Lower lobe of right lung (tissue), 2 donors: Measurements from ENCODE around the gene PA2G4. TPM values are rescaled to one million over a fixed set of nuclear protein-coding genes. Genes with fewer than 3 reads are reported as not detected.

Experiments
- ATAC-seq, 2 donors: fragments of 200-7000 bp; cut with Tn5 transposase; one replicate each; pipeline ENCODE4 v1.9.1; 2020 to 2022; ENCODE audit warnings: mild to moderate bottlenecking in 2 of 2, moderate library complexity in 2 of 2
- DNase-seq: peaks from one replicate; pipeline ENCODE4 v3.0.0-alpha.2; 2020
- H3K27ac ChIP-seq: fragments of 200-600 bp; one replicate; pipeline ENCODE4 v1.8.0; 2022
- H3K27me3 ChIP-seq: fragments of 200-600 bp; one replicate; pipeline ENCODE4 v1.8.0; 2022; ENCODE audit warnings: low read depth
- H3K36me3 ChIP-seq: fragments of 200-600 bp; one replicate; pipeline ENCODE4 v1.8.0; 2022; ENCODE audit warnings: mild to moderate bottlenecking
- H3K4me1 ChIP-seq: fragments of 200-600 bp; one replicate; pipeline ENCODE4 v1.8.0; 2022
- H3K4me3 ChIP-seq: fragments of 200-600 bp; one replicate; pipeline ENCODE4 v1.8.0; 2022; ENCODE audit warnings: mild to moderate bottlenecking
- H3K9me3 ChIP-seq: fragments of 200-600 bp; one replicate; pipeline ENCODE4 v1.8.0; 2022
- intact Hi-C: fragments of 100-400 bp; cut with DNase I; formaldehyde crosslinking; loops from one replicate; pipeline ENCODE4 v1.11.0; 2022
- total RNA-seq: library from RNA; stranded (reverse); fragmentation: NEBNext Ultra II Directional; extraction: Animal tissue kit (Norgen Biotek cat#: 25700); gene quantifications from one replicate; pipeline ENCODE4 v1.2.1, GENCODE V29; 2021
- TF ChIP-seq, protein P1 (sequence below): fragments of 200-600 bp; IDR thresholded peaks from one replicate; pipeline ENCODE4 v1.8.0; 2022; ENCODE audit warnings: antibody characterized with exemption, mild to moderate bottlenecking
- donor health status: DM: no; HTN: yes; CAD: no; lungs with severe emphysema.

Gene PA2G4
- total RNA-seq, 1 donor from 2014 or later, result 69.4 TPM

DNA sequence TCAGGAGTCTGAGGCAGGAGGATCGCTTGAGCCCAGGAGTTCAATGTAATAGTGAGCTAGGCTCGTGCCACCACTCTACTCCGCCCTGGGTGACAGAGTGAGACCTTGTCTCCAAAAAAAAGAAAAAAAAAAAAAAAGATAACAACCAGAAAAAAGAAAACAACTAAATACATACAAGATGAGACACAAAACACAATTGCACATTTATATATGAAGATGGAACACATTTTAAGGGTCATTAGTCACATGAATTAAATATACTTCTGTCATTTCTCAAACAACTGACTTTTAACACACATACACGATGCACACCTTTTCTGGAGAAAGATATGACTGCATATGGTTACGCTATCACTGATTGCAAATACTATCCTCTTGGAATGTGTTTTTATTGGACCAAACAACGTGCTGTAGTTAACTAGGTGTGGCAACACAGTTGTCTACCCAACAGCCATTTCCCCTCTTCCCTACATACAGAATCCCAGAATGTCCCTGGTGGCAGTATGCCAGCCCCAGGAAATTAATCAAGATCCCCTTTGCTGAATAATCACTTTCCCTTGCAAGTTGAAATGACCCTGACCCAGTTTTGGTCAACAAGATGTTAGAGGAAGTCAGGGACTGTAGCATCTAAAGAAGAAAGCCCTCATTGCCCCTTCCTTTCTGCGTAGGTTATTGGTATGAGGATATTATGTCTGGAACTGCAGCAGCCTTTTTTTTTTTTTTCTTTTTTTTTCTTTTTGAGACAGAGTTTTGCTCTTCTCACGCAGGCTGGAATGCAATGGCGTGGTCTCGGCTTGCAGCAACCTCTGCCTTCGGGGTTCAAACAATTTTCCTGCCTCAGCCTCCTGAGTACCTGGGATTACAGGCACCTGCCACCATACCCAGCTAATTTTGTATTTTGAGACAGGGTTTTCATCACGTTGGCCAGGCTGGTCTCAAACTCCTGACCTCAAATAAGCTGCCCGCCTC is 42.4 kb downstream of the PA2G4 start:
- no peak overlapping the region for H3K27ac ChIP-seq
- peaks cover 37% of the 10 kb centered on the region for H3K36me3 ChIP-seq
- DNase-seq (peak; percentile 22), ATAC-seq (no peak)
- no peaks in the 10 kb centered on the region for H3K9me3 ChIP-seq
- TF ChIP-seq, protein P1, sequence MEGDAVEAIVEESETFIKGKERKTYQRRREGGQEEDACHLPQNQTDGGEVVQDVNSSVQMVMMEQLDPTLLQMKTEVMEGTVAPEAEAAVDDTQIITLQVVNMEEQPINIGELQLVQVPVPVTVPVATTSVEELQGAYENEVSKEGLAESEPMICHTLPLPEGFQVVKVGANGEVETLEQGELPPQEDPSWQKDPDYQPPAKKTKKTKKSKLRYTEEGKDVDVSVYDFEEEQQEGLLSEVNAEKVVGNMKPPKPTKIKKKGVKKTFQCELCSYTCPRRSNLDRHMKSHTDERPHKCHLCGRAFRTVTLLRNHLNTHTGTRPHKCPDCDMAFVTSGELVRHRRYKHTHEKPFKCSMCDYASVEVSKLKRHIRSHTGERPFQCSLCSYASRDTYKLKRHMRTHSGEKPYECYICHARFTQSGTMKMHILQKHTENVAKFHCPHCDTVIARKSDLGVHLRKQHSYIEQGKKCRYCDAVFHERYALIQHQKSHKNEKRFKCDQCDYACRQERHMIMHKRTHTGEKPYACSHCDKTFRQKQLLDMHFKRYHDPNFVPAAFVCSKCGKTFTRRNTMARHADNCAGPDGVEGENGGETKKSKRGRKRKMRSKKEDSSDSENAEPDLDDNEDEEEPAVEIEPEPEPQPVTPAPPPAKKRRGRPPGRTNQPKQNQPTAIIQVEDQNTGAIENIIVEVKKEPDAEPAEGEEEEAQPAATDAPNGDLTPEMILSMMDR, result no peak
- H3K4me3 ChIP-seq, result no peak overlapping the region
- H3K27me3 ChIP-seq, result no peaks in the 10 kb centered on the region
- H3K4me1 ChIP-seq, result peaks cover 49% of the 10 kb centered on the region
- intact Hi-C loops, result no loop called here

DNA sequence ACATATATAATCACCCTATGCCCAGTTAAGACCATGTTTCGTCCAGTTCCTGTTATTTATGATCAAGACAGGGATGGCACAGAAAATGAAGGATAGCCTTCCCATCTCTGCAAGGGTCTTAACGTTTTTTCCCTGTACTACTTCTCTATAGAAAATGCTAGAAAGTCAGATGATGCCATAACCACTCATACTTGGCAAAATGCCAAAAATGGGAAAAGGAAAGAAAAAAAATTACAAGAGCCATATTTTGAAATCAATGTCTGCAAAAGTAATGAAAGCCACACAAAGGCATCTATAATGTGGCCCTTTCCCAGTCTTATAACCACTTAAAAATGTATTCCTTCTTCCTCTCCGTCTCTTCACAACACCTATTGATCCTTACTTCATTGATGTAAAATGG is 46.2 kb downstream of the PA2G4 start:
- intact Hi-C loops, result no loop called here
- DNase-seq, result no peak
- H3K9me3 ChIP-seq, result no peaks in the 10 kb centered on the region
- no peak overlapping the region for H3K27ac ChIP-seq
- H3K27me3 ChIP-seq, result no peaks in the 10 kb centered on the region
- TF ChIP-seq, protein P1, result no peak
- no peaks in the 10 kb centered on the region for H3K36me3 ChIP-seq
- no peak overlapping the region for H3K4me3 ChIP-seq
- no peak for ATAC-seq
- H3K4me1 ChIP-seq, result peaks cover 35% of the 10 kb centered on the region

GRCh38 chr12:56151672-56152131 is 47.3 kb downstream of the PA2G4 start:
- TF ChIP-seq, protein P1, result peak; percentile 45
- ATAC-seq (peak; percentile 71 to 77), DNase-seq (peak; percentile 77)
- Histone ChIP-seq H3K27ac (peak overlapping the region; percentile 92), H3K4me3 (peak overlapping the region; percentile 73), H3K27me3 (no peaks in the 10 kb centered on the region), H3K36me3 (no peaks in the 10 kb centered on the region), H3K9me3 (no peaks in the 10 kb centered on the region), H3K4me1 (peaks cover 31% of the 10 kb centered on the region)
- intact Hi-C loops, result no loop called here

DNA sequence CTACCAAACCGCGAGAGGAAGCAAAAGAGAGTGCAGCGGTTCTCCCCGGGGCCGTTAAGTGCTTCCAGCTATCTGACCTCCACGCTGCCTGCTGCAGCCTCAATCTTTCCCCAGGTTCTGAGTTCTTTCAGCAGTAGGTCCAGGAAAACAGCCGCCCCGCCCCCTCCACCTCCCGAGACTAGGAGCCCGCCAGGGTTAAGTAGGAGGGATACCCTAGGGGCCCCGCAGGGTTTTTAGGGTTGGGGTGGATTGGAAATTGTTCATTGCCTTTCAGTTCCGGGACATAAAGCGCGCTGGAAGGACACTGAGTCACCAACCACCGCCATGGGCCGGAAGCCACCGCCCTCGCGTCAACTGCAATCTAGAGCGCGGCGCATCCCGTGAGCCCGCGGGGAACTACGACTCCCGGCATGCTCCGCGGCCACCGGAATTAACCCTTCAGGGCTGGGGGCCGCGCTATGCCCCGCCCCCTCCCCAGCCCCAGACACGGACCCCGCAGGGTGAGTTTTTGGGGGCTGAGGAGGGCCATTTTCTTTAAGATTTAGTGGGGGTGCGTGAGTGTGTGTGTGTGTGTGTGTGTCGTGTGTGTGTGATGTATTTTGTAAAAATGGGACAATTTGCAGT is 47.9 kb downstream of the PA2G4 start, which contains the start of gene MYL6B:
Gene MYL6B (plus strand): TSS at position 456 of the 624 bp plus-strand sequence. CDS start 1,332 bp downstream, outside the sequence.
- intact Hi-C loops, result no loop called here
- H3K36me3 ChIP-seq, result no peaks in the 10 kb centered on the region
- H3K27me3 ChIP-seq, result no peaks in the 10 kb centered on the region
- peak; percentile 96 to 98 for ATAC-seq
- DNase-seq, result peak; percentile 96
- H3K4me3 ChIP-seq, result peak within 1 kb of the TSS; percentile 73
- TF ChIP-seq, protein P1, result no peak
- H3K9me3 ChIP-seq, result no peaks in the 10 kb centered on the region
- H3K27ac ChIP-seq, result peak within 1 kb of the TSS; percentile 92
- H3K4me1 ChIP-seq, result peaks cover 31% of the 10 kb centered on the region

DNA sequence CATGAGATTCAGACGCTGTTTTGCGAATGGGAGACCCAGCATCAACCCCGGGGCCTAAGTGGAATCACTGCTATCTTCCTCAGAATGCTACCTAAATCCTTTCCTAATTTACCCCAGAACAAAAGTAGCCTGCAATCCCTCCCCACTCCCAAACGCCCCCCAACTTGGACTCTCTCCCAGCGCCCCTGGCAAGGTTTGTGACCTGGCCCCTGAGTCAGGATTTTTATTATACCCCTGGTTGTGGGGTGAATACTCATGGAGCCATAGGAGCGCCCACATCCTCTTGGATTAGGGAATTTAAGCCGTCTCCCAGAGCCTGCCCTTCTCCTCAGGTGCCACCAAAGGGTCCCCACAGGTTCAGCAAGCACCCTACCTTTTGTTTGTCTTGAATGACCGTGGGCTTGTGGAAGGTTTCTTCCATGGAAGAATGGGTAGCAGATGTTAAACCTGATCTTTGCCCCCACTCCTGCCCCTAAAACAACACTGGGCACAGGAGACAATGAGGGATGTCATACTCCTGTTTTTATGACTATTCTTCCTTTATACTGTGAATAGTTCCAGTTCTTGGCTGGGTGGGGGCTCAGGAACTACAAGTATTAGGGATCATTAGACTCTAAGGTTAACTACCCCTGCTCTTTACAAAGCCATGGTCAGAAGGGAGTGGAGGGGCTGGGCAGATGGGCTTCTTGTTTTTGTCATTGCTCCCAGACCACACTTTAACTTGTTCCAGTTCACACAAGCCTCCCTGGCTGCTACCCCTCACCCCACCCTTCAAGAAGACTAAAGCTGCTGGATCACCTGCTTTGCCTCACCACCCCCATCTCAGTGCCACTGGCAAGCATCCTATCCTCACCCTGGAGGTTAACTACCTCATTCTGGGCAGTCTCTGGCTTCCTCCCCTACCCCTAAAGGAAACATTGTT is 48.7 kb downstream of the PA2G4 start:
- ATAC-seq, result no peak
- DNase-seq, result no peak
- Histone ChIP-seq H3K4me3 (peak overlapping the region; percentile 73), H3K9me3 (no peaks in the 10 kb centered on the region), H3K36me3 (no peaks in the 10 kb centered on the region), H3K4me1 (peaks cover 30% of the 10 kb centered on the region), H3K27ac (peak overlapping the region; percentile 92), H3K27me3 (no peaks in the 10 kb centered on the region)
- TF ChIP-seq, protein P1, result no peak
- intact Hi-C loops, result no loop called here
